Muscle of leg (tissue), 11 donors: Measurements from ENCODE around the gene AP3D1. TPM values are rescaled to one million over a fixed set of nuclear protein-coding genes. Genes with fewer than 3 reads are reported as not detected.

ENCODE experiments used
- DNase-seq: peaks from one replicate; pipeline ENCODE4 v3.0.0; 2013
- H3K27ac ChIP-seq: one replicate; pipeline ENCODE4 v1.5.1; 2013; ENCODE audit warnings: mild to moderate bottlenecking, low read length, control low read depth
- H3K27me3 ChIP-seq: one replicate; pipeline ENCODE4 v1.6.1; 2013; ENCODE audit warnings: low read length; ENCODE audit not compliant: control insufficient read depth, insufficient read depth
- H3K36me3 ChIP-seq: one replicate; pipeline ENCODE4 v1.6.1; 2013; ENCODE audit warnings: low read length; ENCODE audit not compliant: control insufficient read depth, insufficient read depth
- H3K4me1 ChIP-seq: one replicate; pipeline ENCODE4 v1.6.1; 2013; ENCODE audit warnings: low read length; ENCODE audit not compliant: control insufficient read depth, insufficient read depth
- H3K4me3 ChIP-seq: one replicate; pipeline ENCODE4 v1.5.1; 2013; ENCODE audit warnings: low read length, control low read depth
- H3K9me3 ChIP-seq: replicated peaks from 2 replicates; pipeline ENCODE4 v1.6.1; 2013; ENCODE audit warnings: low read depth, low read length; ENCODE audit not compliant: control insufficient read depth
- WGBS: methylation state at CpG from one replicate; pipeline ENCODE4 v1.1.5; 2013; ENCODE audit warnings: missing lambda C conversion rate; ENCODE audit not compliant: insufficient coverage; 5-methylcytosine and 5-hydroxymethylcytosine counted together
- polyA plus RNA-seq, 8 donors: library from polyadenylated mRNA; unstranded; fragments of 120-200 nt; gene quantifications; one replicate each; pipeline versions ENCODE4 v1.2.1 to v1.2.3, GENCODE V29; 2013; ENCODE audit warnings: inconsistent platforms in 1 of 8, low replicate concordance in 1 of 8; ENCODE audit not compliant: insufficient read length in 8 of 8, insufficient read depth in 1 of 8
- total RNA-seq: library from RNA; stranded (reverse); fragments of 120-200 nt; gene quantifications from one replicate; pipeline ENCODE4 v1.2.4, GENCODE V29; 2013

The AP3D1 gene
- total and polyA plus RNA-seq, 9 donors, result 34.5 to 82.8 (median 70.9) TPM

- no peaks in the 10 kb centered on the region for H3K36me3 ChIP-seq
- H3K4me3 ChIP-seq, result no peak overlapping the region
- peak overlapping the region; percentile 94 for H3K27ac ChIP-seq
- H3K4me1 ChIP-seq, result peaks cover 50% of the 10 kb centered on the region
- H3K9me3 ChIP-seq, result no peaks in the 10 kb centered on the region
- no peak for DNase-seq
- H3K27me3 ChIP-seq, result no peaks in the 10 kb centered on the region
- 43% methylated on average over 8 of the region's 9 CpGs for WGBS
Observed at GRCh38 chr19:2062770-2063169, 88.6 kb downstream of the AP3D1 start.

DNA sequence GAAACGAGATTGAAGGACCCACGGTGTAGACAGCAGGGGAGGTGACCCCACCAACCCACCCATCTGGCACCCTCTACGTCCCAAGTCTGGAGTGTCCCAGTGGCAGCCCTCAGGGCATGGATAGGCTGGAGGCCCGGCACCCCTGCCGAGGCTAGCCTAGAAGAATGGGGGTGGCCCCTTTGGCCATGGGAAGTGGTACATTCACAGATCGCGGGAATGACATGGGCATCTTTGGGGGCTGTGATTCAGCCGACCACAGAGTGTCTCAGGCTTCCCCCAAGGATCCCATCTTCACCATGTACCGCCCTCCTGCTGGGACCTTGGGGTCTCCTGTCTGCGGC, 89.0 kb downstream of the AP3D1 start:
- Histone ChIP-seq H3K9me3 (no peaks in the 10 kb centered on the region), H3K27ac (peak overlapping the region; percentile 94), H3K4me1 (peaks cover 50% of the 10 kb centered on the region), H3K36me3 (no peaks in the 10 kb centered on the region), H3K4me3 (peak overlapping the region; percentile 81), H3K27me3 (no peaks in the 10 kb centered on the region)
- DNase-seq, result no peak
- 61% methylated on average over 5 of the region's 10 CpGs for WGBS

GRCh38 chr19:2061495-2062388, 89.6 kb downstream of the AP3D1 start:
- Histone ChIP-seq H3K27ac (peak overlapping the region; percentile 96), H3K4me3 (peak overlapping the region; percentile 81), H3K27me3 (no peaks in the 10 kb centered on the region), H3K4me1 (peaks cover 54% of the 10 kb centered on the region), H3K9me3 (no peaks in the 10 kb centered on the region), H3K36me3 (no peaks in the 10 kb centered on the region)
- peak; percentile 99 for DNase-seq
- 1% methylated on average over 41 of the region's 50 CpGs for WGBS

GRCh38 chr19:2060884-2061494, 90.4 kb downstream of the AP3D1 start:
- under 1% methylated on average over 55 of the region's 55 CpGs for WGBS
- H3K4me1 ChIP-seq, result peaks cover 60% of the 10 kb centered on the region

GRCh38 chr19:2059422-2060201, 91.8 kb downstream of the AP3D1 start:
- H3K27ac ChIP-seq, result peak overlapping the region; percentile 96
- DNase-seq, result no peak
- no peaks in the 10 kb centered on the region for H3K36me3 ChIP-seq
- WGBS, result 58% methylated on average over 12 of the region's 24 CpGs
- H3K9me3 ChIP-seq, result no peaks in the 10 kb centered on the region
- peaks cover 60% of the 10 kb centered on the region for H3K4me1 ChIP-seq
- no peaks in the 10 kb centered on the region for H3K27me3 ChIP-seq
- peak overlapping the region; percentile 5 for H3K4me3 ChIP-seq

More at GRCh38 chr19:2060884-2061494, 90.4 kb downstream of the AP3D1 start:
- H3K4me3 ChIP-seq, result peak overlapping the region; percentile 55
- no peaks in the 10 kb centered on the region for H3K27me3 ChIP-seq
- H3K27ac ChIP-seq, result peak overlapping the region; percentile 96
- peak; percentile 89 for DNase-seq
- H3K9me3 ChIP-seq, result no peaks in the 10 kb centered on the region
- H3K36me3 ChIP-seq, result no peaks in the 10 kb centered on the region

- no peaks in the 10 kb centered on the region for H3K36me3 ChIP-seq
- DNase-seq, result peak; percentile 8
- H3K27ac ChIP-seq, result peak overlapping the region; percentile 96
- no peaks in the 10 kb centered on the region for H3K27me3 ChIP-seq
- H3K9me3 ChIP-seq, result no peaks in the 10 kb centered on the region
- WGBS, result 90% methylated on average over 11 of the region's 27 CpGs
- H3K4me3 ChIP-seq, result no peak overlapping the region
- peaks cover 52% of the 10 kb centered on the region for H3K4me1 ChIP-seq
Observed at GRCh38 chr19:2058570-2059421, 92.6 kb downstream of the AP3D1 start.

DNA sequence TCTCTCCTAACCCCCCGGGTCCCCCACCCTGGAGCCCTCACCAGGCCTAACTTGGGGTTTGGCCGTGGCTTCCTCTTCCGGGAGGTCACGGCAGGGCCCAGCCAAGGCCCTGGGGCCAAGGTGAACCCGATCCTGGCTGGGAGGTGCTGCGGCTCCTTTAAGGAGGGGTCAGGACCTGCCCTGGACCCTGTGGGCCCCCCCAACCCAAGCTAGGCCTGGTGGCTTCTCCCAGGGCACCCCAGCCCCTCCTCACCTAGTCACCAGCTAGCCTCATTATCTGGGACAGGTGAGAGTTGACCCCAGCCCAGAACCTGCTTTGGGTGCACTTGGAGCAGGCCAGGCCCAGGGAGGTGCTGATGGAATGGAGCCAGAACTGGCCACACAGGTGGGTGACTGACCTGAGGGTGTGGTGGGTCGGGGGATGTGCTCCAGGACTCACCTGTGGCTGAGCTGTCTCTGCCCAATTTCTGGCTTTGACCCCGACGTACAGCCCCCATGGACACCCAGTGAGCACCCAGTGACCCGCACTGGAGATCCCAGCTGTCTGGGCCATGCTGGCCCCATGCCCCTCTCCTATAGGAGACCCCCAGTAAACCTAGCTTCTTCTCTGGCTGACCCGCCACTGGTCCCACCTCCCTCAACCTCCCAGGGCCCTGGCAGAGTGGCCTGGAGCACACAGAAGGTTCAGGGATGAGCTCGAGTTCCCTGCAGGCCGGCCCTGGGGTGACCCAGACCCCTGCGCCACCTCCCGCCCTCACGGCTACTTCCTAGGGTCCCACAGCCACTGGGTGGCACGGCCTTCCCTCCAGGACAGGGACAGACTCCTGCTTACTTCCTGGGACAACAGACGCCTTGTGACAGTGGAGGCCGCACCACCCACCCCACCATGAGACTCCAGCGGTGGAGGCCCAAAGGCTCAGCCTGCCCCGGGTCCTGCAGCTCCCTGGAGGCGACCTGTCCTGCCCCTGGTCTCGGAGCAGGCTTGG, 93.6 kb downstream of the AP3D1 start:
- peak overlapping the region; percentile 42 for H3K27ac ChIP-seq
- WGBS, result 83% methylated on average over 23 of the region's 23 CpGs
- no peaks in the 10 kb centered on the region for H3K27me3 ChIP-seq
- H3K4me1 ChIP-seq, result peaks cover 48% of the 10 kb centered on the region
- DNase-seq, result no peak
- no peak overlapping the region for H3K4me3 ChIP-seq
- no peaks in the 10 kb centered on the region for H3K36me3 ChIP-seq
- H3K9me3 ChIP-seq, result no peaks in the 10 kb centered on the region

DNA sequence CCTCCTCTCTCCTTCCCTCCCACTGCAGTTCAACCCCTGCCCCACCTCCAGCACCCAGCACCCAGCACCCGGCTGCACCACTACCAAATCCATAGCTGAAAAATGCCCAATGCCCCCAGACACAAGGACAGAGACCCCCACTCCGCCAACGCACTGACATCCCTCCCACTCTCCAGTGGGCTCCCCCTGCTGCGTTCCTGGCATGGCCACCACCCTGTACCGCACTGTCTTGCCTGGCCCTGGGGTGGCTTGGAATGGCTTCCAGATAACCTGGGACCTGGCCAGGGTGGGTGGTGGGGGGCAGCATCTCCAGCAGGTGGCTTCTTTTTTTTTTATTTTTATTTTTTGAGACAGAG, 94.6 kb downstream of the AP3D1 start:
- H3K27me3 ChIP-seq, result no peaks in the 10 kb centered on the region
- H3K9me3 ChIP-seq, result no peaks in the 10 kb centered on the region
- H3K27ac ChIP-seq, result peak overlapping the region; percentile 47
- H3K36me3 ChIP-seq, result no peaks in the 10 kb centered on the region
- 22% methylated on average over 1 of the region's 5 CpGs for WGBS
- DNase-seq, result no peak
- H3K4me3 ChIP-seq, result no peak overlapping the region
- peaks cover 43% of the 10 kb centered on the region for H3K4me1 ChIP-seq
